HUES64 (cell line): Measurements from ENCODE around the gene OPALIN.

ENCODE experiments used
- H3K27ac ChIP-seq: 2 replicates; pipeline ENCODE4 v1.7.0; 2013; ENCODE audit warnings: low read depth, low read length, inconsistent platforms
- H3K27me3 ChIP-seq: 2 replicates; pipeline ENCODE4 v1.6.1; 2013; ENCODE audit warnings: mild to moderate bottlenecking, low read length; ENCODE audit not compliant: insufficient read depth
- H3K36me3 ChIP-seq: 2 replicates; pipeline ENCODE4 v1.6.1; 2013; ENCODE audit warnings: mild to moderate bottlenecking, low read length; ENCODE audit not compliant: insufficient read depth
- H3K4me1 ChIP-seq: 2 replicates; pipeline ENCODE4 v1.6.1; 2013; ENCODE audit warnings: mild to moderate bottlenecking, low read length, moderate library complexity; ENCODE audit not compliant: insufficient read depth
- H3K4me3 ChIP-seq: 2 replicates; pipeline ENCODE4 v1.5.1; 2013; ENCODE audit warnings: mild to moderate bottlenecking, low read length, moderate library complexity
- H3K9ac ChIP-seq: 2 replicates; pipeline ENCODE4 v1.6.1; 2013; ENCODE audit warnings: mild to moderate bottlenecking, low read depth, low read length
- H3K9me3 ChIP-seq: 2 replicates; pipeline ENCODE4 v1.6.1; 2013; ENCODE audit warnings: low read depth, low read length; ENCODE audit not compliant: insufficient read depth
- WGBS: fragments of 150-250, 120-280 bp; methylation state at CpG from one replicate; pipeline ENCODE4 v1.1.7; 2013; ENCODE audit warnings: missing lambda C conversion rate; 5-methylcytosine and 5-hydroxymethylcytosine counted together

The OPALIN gene

GRCh38 chr10:96389785-96390184 lies 31.0 kb upstream of the OPALIN start:
- Histone ChIP-seq H3K4me3 (no peak overlapping the region), H3K9ac (no peak overlapping the region), H3K9me3 (no peaks in the 10 kb centered on the region), H3K4me1 (no peaks in the 10 kb centered on the region), H3K36me3 (no peaks in the 10 kb centered on the region), H3K27me3 (no peaks in the 10 kb centered on the region), H3K27ac (no peak overlapping the region)
- WGBS, result 91% methylated on average over 5 of the region's 5 CpGs

GRCh38 chr10:96387601-96388000 lies 28.8 kb upstream of the OPALIN start:
- no peaks in the 10 kb centered on the region for H3K36me3 ChIP-seq
- H3K4me3 ChIP-seq, result no peak overlapping the region
- no peak overlapping the region for H3K9ac ChIP-seq
- no peak overlapping the region for H3K27ac ChIP-seq
- WGBS, result 87% methylated on average over 6 of the region's 7 CpGs
- no peaks in the 10 kb centered on the region for H3K9me3 ChIP-seq
- H3K4me1 ChIP-seq, result no peaks in the 10 kb centered on the region
- H3K27me3 ChIP-seq, result no peaks in the 10 kb centered on the region

DNA sequence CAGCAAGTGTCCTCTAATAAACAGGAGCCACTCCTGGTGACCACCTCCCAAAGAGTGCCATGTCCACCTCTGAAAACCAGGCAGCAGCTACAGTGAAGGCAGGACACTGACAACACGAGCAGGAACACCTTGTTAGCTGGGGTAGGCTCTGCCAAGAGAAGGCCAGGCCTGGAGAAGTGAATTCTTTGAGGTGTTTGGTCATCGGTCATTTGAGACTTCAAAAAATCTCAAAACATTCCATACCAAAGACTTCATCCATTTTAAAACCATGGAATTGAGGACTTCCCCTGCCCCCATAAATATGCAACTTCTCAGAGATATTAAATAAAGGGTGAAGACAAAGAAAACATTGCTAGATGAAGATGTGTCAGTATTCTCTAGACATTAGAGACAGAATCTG lies 28.4 kb upstream of the OPALIN start:
- H3K9ac ChIP-seq, result no peak overlapping the region
- H3K4me1 ChIP-seq, result no peaks in the 10 kb centered on the region
- 96% methylated on average over 1 of the region's 2 CpGs for WGBS
- H3K27ac ChIP-seq, result no peak overlapping the region
- no peaks in the 10 kb centered on the region for H3K36me3 ChIP-seq
- no peaks in the 10 kb centered on the region for H3K9me3 ChIP-seq
- H3K27me3 ChIP-seq, result no peaks in the 10 kb centered on the region
- no peak overlapping the region for H3K4me3 ChIP-seq

GRCh38 chr10:96384506-96384905 lies 25.7 kb upstream of the OPALIN start:
- Histone ChIP-seq H3K9me3 (no peaks in the 10 kb centered on the region), H3K27me3 (no peaks in the 10 kb centered on the region), H3K4me1 (no peaks in the 10 kb centered on the region), H3K4me3 (no peak overlapping the region), H3K27ac (no peak overlapping the region), H3K9ac (no peak overlapping the region), H3K36me3 (no peaks in the 10 kb centered on the region)
- 89% methylated on average over 25 of the region's 25 CpGs for WGBS

DNA sequence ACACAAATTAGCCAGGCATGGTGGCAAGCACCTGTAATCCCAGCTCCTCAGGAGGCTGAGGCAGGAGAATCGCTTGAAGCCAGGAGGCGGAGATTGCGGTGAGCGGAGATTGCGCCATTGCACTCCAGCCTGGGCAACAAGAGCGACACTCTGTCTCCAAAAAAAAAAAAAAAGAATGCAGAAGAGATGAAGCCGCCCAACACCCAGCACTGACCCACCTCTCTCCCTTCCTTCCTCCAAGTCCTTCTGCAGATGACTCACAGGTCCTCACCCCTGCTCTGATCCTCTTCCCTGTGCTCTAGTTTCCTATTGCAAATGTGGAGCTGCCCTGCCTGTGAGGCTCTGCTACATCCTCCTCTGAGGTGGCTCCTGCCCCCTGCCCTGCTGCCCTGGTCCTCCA lies 22.0 kb upstream of the OPALIN start:
- 93% methylated on average over 7 of the region's 7 CpGs for WGBS
- H3K9ac ChIP-seq, result no peak overlapping the region
- H3K9me3 ChIP-seq, result no peaks in the 10 kb centered on the region
- no peak overlapping the region for H3K27ac ChIP-seq
- H3K36me3 ChIP-seq, result no peaks in the 10 kb centered on the region
- H3K4me1 ChIP-seq, result no peaks in the 10 kb centered on the region
- no peaks in the 10 kb centered on the region for H3K27me3 ChIP-seq
- H3K4me3 ChIP-seq, result no peak overlapping the region

- Histone ChIP-seq H3K36me3 (no peaks in the 10 kb centered on the region), H3K27me3 (peaks cover 4% of the 10 kb centered on the region; the same call in 1 of the 2 replicates), H3K9ac (no peak overlapping the region), H3K27ac (no peak overlapping the region), H3K4me3 (no peak overlapping the region), H3K9me3 (no peaks in the 10 kb centered on the region), H3K4me1 (no peaks in the 10 kb centered on the region)
- WGBS, result 92% methylated on average over 8 of the region's 8 CpGs
Observed at GRCh38 chr10:96379758-96380157, 21.0 kb upstream of the OPALIN start.

GRCh38 chr10:96378741-96379140 lies 19.9 kb upstream of the OPALIN start:
- H3K27ac ChIP-seq, result no peak overlapping the region

DNA sequence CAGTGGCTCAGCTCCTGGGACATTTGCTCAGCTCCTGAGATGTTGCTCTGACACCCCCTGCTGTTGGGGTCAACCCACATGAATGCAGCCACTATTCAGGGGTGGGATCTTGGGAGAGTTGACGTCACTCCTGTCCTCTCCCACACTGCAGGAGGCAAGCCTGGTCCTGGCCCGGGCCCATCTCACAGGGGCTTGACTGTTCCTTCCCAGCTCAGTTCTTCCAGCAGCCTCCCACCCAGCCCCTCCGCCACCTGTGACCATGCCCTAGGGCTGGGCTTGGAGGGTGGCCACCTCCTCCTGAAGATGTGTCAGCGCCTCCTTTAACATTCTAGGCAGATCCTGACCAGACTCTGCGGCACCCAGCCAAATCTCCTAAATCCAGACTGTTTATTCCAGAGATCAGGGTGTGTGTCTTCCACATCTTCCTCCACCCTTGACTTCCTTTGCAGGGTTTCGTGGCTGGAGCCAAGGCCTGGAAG lies 19.1 kb upstream of the OPALIN start:
- H3K9ac ChIP-seq, result no peak overlapping the region
- H3K27ac ChIP-seq, result no peak overlapping the region
- no peaks in the 10 kb centered on the region for H3K9me3 ChIP-seq
- no peaks in the 10 kb centered on the region for H3K36me3 ChIP-seq
- no peaks in the 10 kb centered on the region for H3K4me1 ChIP-seq
- 70% methylated on average over 6 of the region's 6 CpGs for WGBS
- no peak overlapping the region for H3K4me3 ChIP-seq
- H3K27me3 ChIP-seq, result peaks cover 10% of the 10 kb centered on the region

More at GRCh38 chr10:96378741-96379140, 19.9 kb upstream of the OPALIN start:
- Histone ChIP-seq H3K9me3 (no peaks in the 10 kb centered on the region), H3K36me3 (no peaks in the 10 kb centered on the region), H3K4me1 (no peaks in the 10 kb centered on the region), H3K27me3 (peaks cover 10% of the 10 kb centered on the region), H3K4me3 (no peak overlapping the region), H3K9ac (no peak overlapping the region)
- WGBS, result 92% methylated on average over 15 of the region's 15 CpGs

- H3K27me3 ChIP-seq, result peaks cover 10% of the 10 kb centered on the region
- H3K9me3 ChIP-seq, result no peaks in the 10 kb centered on the region
- no peak overlapping the region for H3K4me3 ChIP-seq
- WGBS, result 89% methylated on average over 7 of the region's 7 CpGs
- no peak overlapping the region for H3K27ac ChIP-seq
- H3K36me3 ChIP-seq, result no peaks in the 10 kb centered on the region
- H3K4me1 ChIP-seq, result 0 out of 2 replicates have a peak, but pooled peaks cover 3% of the 10 kb centered on the region
- no peak overlapping the region for H3K9ac ChIP-seq
Observed at GRCh38 chr10:96376483-96376882, 17.7 kb upstream of the OPALIN start.

DNA sequence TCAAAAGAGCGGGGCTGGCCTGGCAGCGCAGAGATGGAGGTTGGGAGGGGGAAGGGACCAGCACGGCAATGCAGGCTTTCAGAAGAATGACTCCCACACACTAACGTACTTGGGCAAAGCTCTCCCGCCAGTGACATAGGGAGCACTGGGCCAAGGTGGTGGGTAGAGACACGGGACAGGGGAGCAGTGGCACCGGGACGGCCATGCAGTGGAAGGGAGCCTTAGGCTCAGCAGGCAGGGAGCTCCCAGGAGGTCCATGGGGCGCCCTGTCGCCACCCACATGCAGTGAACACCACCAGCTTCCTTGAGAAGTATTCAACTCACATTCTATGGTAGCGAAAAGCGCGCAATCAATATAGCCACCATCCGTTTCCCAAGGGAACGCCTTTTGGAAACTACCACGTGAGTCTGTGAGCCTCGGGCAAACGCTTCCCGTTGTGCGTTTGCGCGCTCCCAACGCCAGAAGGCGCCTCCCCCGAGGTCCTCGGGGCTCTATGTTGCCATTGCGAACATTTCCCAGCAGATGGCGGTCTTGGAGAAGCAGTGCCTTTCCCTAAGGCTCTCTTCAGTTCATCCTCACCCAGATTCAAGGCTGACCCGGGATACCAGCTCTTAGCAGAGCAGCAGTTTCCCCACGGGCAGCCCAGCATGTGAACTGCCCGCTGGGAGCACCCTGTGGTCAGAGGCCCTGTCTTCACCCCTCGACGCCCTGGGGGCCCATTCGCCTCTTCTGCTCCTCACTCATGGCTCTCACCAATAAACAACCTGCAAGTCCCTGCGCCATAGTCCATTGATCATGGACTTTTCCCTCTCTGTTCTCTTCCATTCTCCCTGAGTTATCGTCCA lies 16.4 kb upstream of the OPALIN start:
- Histone ChIP-seq H3K27ac (no peak overlapping the region), H3K9me3 (no peaks in the 10 kb centered on the region), H3K36me3 (no peaks in the 10 kb centered on the region), H3K4me3 (peak overlapping the region; percentile 58), H3K27me3 (peaks cover 10% of the 10 kb centered on the region), H3K9ac (peak overlapping the region; percentile 47; the same call in 1 of the 2 replicates), H3K4me1 (0 out of 2 replicates have a peak, but pooled peaks cover 3% of the 10 kb centered on the region)
- WGBS, result 15% methylated on average over 33 of the region's 36 CpGs

GRCh38 chr10:96374639-96374984 lies 15.8 kb upstream of the OPALIN start:
- Histone ChIP-seq H3K27me3 (peaks cover 10% of the 10 kb centered on the region), H3K27ac (no peak overlapping the region), H3K9ac (no peak overlapping the region), H3K36me3 (no peaks in the 10 kb centered on the region), H3K4me3 (peak overlapping the region; percentile 58), H3K9me3 (no peaks in the 10 kb centered on the region), H3K4me1 (0 out of 2 replicates have a peak, but pooled peaks cover 3% of the 10 kb centered on the region)
- 53% methylated on average over 9 of the region's 9 CpGs for WGBS
